GDM1 (cell line): ENCODE data around the gene ANO6.
A peak's percentile ranks its signal among the peaks of the same experiment; 100 is the strongest.
"Not testable (repeated sequence)": the region's sequence is repeated elsewhere in the genome, so short reads cannot be mapped to it uniquely, and the experiment has no call there.

Experiments
- DNase-seq: peaks from one replicate; lab custom pipeline; 2025; lab: John Stamatoyannopoulos, UW

Gene ANO6

GRCh38 chr12:45215419-45216229, at the start of gene ANO6:
ANO6 (plus strand) TSS chr12:45216095; CDS start chr12:45216322, 227 bp downstream.
- DNase-seq, result peak; percentile 87

- no peak for DNase-seq
These were observed 46.9 kb upstream of the ANO6 start for GRCh38 chr12:45168976-45169375.

- peak; percentile 35 for DNase-seq
These were observed 45.3 kb upstream of the ANO6 start for GRCh38 chr12:45170456-45171042.

GRCh38 chr12:45173293-45173692, 42.6 kb upstream of the ANO6 start:
- not testable (repeated sequence) for DNase-seq

GRCh38 chr12:45174595-45174994, 41.3 kb upstream of the ANO6 start:
- no peak for DNase-seq

GRCh38 chr12:45178771-45179170, 37.1 kb upstream of the ANO6 start:
- no peak for DNase-seq

- DNase-seq, result no peak
These were observed 33.4 kb upstream of the ANO6 start for GRCh38 chr12:45182511-45182910.

- no peak for DNase-seq
These were observed 32.6 kb upstream of the ANO6 start for GRCh38 chr12:45183246-45183645.

GRCh38 chr12:45184147-45184963, 31.5 kb upstream of the ANO6 start:
- DNase-seq, result peak; percentile 20

GRCh38 chr12:45186762-45187161, 29.1 kb upstream of the ANO6 start:
- DNase-seq, result no peak

GRCh38 chr12:45189766-45190403, 26.0 kb upstream of the ANO6 start:
- no peak for DNase-seq

GRCh38 chr12:45191239-45191638, 24.7 kb upstream of the ANO6 start:
- no peak for DNase-seq

- no peak for DNase-seq
These were observed 23.2 kb upstream of the ANO6 start for GRCh38 chr12:45192707-45193106.

GRCh38 chr12:45200491-45201043, 15.3 kb upstream of the ANO6 start:
- no peak for DNase-seq

- no peak for DNase-seq
These were observed 12.1 kb upstream of the ANO6 start for GRCh38 chr12:45203767-45204166.

- DNase-seq, result no peak
These were observed 11.1 kb upstream of the ANO6 start for GRCh38 chr12:45204757-45205156.

GRCh38 chr12:45205165-45205825, 10.6 kb upstream of the ANO6 start:
- no peak for DNase-seq

- DNase-seq, result no peak
These were observed 7.0 kb upstream of the ANO6 start for GRCh38 chr12:45208604-45209487.

GRCh38 chr12:45209784-45210183, 6.1 kb upstream of the ANO6 start:
- no peak for DNase-seq

GRCh38 chr12:45212064-45212463, 3.8 kb upstream of the ANO6 start:
- DNase-seq, result no peak
